IMR-90 (cell line): Measurements from ENCODE around the gene ACKR4. TPM values are rescaled to one million over a fixed set of nuclear protein-coding genes. Genes with fewer than 3 reads are reported as not detected.

Source experiments
- ATAC-seq: fragments of 200-7000 bp; cut with Tn5 transposase; 2 replicates; pipeline ENCODE4 v1.9.1; 2020; ENCODE audit warnings: low read depth, mild to moderate bottlenecking, moderate library complexity
- BruUV-seq: library from RNA; stranded (reverse); fragments of 400-500 nt; replicated peaks from 2 replicates; lab custom pipeline; 2021; lab: Mats Ljungman, UMichigan
- CTCF ChIA-PET: fragments of 300-600 bp; formaldehyde crosslinking; extraction: SDS; loops from one replicate; lab custom pipeline; 2021; ENCODE audit warnings: antibody characterized with exemption; lab: Yijun Ruan, JAX
- POLR2A ChIA-PET: fragments of 300-600 bp; sonication (Branson Sonifier 250); formaldehyde crosslinking; loops from one replicate; lab custom pipeline; 2022; ENCODE audit warnings: antibody characterized with exemption; ENCODE audit not compliant: unreplicated experiment; lab: Charles Lee
- DNase-seq: peaks from one replicate; pipeline ENCODE4 v3.0.0; 2013
- H2AFZ ChIP-seq: replicated peaks from 2 replicates; pipeline ENCODE3; 2013; ENCODE audit warnings: low read length, mild to moderate bottlenecking; ENCODE audit not compliant: poor library complexity
- H2AK5ac ChIP-seq: 2 replicates; pipeline ENCODE4 v1.6.1; 2013; ENCODE audit warnings: low read depth, low read length, inconsistent platforms
- H2AK9ac ChIP-seq: replicated peaks from 2 replicates; pipeline ENCODE3; 2013; ENCODE audit warnings: mild to moderate bottlenecking, low read depth, low read length, moderate library complexity; ENCODE audit not compliant: poor library complexity
- H2BK120ac ChIP-seq: 2 replicates; pipeline ENCODE4 v1.6.1; 2013; ENCODE audit warnings: low read depth, low read length, inconsistent platforms
- H2BK15ac ChIP-seq: 3 replicates; pipeline ENCODE4 v1.6.1; 2013; ENCODE audit warnings: low read depth, low read length, inconsistent platforms
- H2BK20ac ChIP-seq: 2 replicates; pipeline ENCODE4 v1.6.1; 2013; ENCODE audit warnings: low read depth, mild to moderate bottlenecking, inconsistent platforms, low read length, moderate library complexity
- H2BK5ac ChIP-seq: 2 replicates; pipeline ENCODE4 v1.6.1; 2013; ENCODE audit warnings: mild to moderate bottlenecking, low read depth, low read length, inconsistent platforms; ENCODE audit not compliant: poor library complexity, severe bottlenecking
- H3K14ac ChIP-seq: replicated peaks from 2 replicates; pipeline ENCODE4 v1.6.1; 2013; ENCODE audit warnings: low read depth, low read length, inconsistent platforms
- H3K18ac ChIP-seq: 2 replicates; pipeline ENCODE4 v1.6.1; 2013; ENCODE audit warnings: low read depth, low read length, control low read depth
- H3K23ac ChIP-seq: 2 replicates; pipeline ENCODE4 v1.6.1; 2013; ENCODE audit warnings: low read depth, low read length, inconsistent platforms
- H3K27ac ChIP-seq: 2 replicates; pipeline ENCODE4 v1.5.1; 2013; ENCODE audit warnings: mild to moderate bottlenecking, control low read depth, low read length; ENCODE audit not compliant: insufficient read depth
- H3K27me3 ChIP-seq: 2 replicates; pipeline ENCODE4 v1.6.1; 2013; ENCODE audit warnings: low read length; ENCODE audit not compliant: control insufficient read depth, insufficient read depth
- H3K36me3 ChIP-seq: 2 replicates; pipeline ENCODE4 v1.6.1; 2013; ENCODE audit warnings: low read length, mixed read lengths; ENCODE audit not compliant: control insufficient read depth, insufficient read depth
- H3K4ac ChIP-seq: 2 replicates; pipeline ENCODE4 v1.6.1; 2013; ENCODE audit warnings: low read depth, low read length, inconsistent platforms
- H3K4me1 ChIP-seq: 2 replicates; pipeline ENCODE4 v1.6.1; 2013; ENCODE audit warnings: low read length, mixed read lengths; ENCODE audit not compliant: control insufficient read depth, insufficient read depth
- H3K4me2 ChIP-seq: 2 replicates; pipeline ENCODE4 v1.6.1; 2013; ENCODE audit warnings: low read depth, mild to moderate bottlenecking, control low read depth, low read length, moderate library complexity
- H3K4me3 ChIP-seq: 2 replicates; pipeline ENCODE4 v1.5.1; 2013; ENCODE audit warnings: low read depth, mild to moderate bottlenecking, control low read depth, low read length, moderate library complexity; ENCODE audit not compliant: insufficient read depth
- H3K56ac ChIP-seq: 2 replicates; pipeline ENCODE4 v1.6.1; 2013; ENCODE audit warnings: low read length, inconsistent platforms; ENCODE audit not compliant: insufficient read depth; ENCODE audit errors: extremely low read depth
- H3K79me1 ChIP-seq, 2 experiments: 2 replicates each; pipeline ENCODE4 v1.6.1; 2013; ENCODE audit warnings: low read length in 2 of 2, inconsistent platforms in 1 of 2, low read depth in 1 of 2
- H3K9ac ChIP-seq: 2 replicates; pipeline ENCODE4 v1.6.1; 2013; ENCODE audit warnings: low read depth, low read length, control low read depth
- H3K9me1 ChIP-seq: 2 replicates; pipeline ENCODE4 v1.6.1; 2013; ENCODE audit warnings: low read length, inconsistent platforms; ENCODE audit not compliant: insufficient read depth
- H3K9me3 ChIP-seq: 2 replicates; pipeline ENCODE4 v1.6.1; 2013; ENCODE audit warnings: low read length; ENCODE audit not compliant: control insufficient read depth, insufficient read depth
- H4K20me1 ChIP-seq: 2 replicates; pipeline ENCODE4 v1.6.1; 2013; ENCODE audit warnings: low read length, inconsistent platforms; ENCODE audit not compliant: insufficient read depth
- H4K5ac ChIP-seq: 2 replicates; pipeline ENCODE4 v1.6.1; 2013; ENCODE audit warnings: mild to moderate bottlenecking, low read depth, low read length, control low read depth
- H4K8ac ChIP-seq, 2 experiments: 2 replicates each; pipeline ENCODE4 v1.6.1; 2013; ENCODE audit warnings: low read depth in 2 of 2, low read length in 2 of 2, control low read depth in 1 of 2, inconsistent platforms in 1 of 2
- H4K91ac ChIP-seq: 2 replicates; pipeline ENCODE4 v1.6.1; 2013; ENCODE audit warnings: low read depth, low read length, inconsistent platforms; ENCODE audit not compliant: insufficient read depth
- FOS ChIP-seq: fragments of 150-350 bp; IDR thresholded peaks from 2 replicates; pipeline ENCODE4 v1.6.1; 2016; ENCODE audit warnings: low read depth, low read length
- MAFK ChIP-seq: IDR thresholded peaks from 2 replicates; pipeline ENCODE4 v1.6.1; 2012; ENCODE audit warnings: low read depth, low read length, improper control_type of control experiment
- MXI1 ChIP-seq: IDR thresholded peaks from 2 replicates; pipeline ENCODE4 v1.6.1; 2012; ENCODE audit warnings: low read depth, mild to moderate bottlenecking, low read length, moderate library complexity, borderline replicate concordance
- POLR2A ChIP-seq: IDR thresholded peaks from 2 replicates; pipeline ENCODE4 v1.6.1; 2012; ENCODE audit warnings: mild to moderate bottlenecking, low read depth, low read length
- RCOR1 ChIP-seq: IDR thresholded peaks from 2 replicates; pipeline ENCODE4 v1.6.1; 2012; ENCODE audit warnings: mild to moderate bottlenecking, low read length, improper control_type of control experiment; ENCODE audit not compliant: insufficient replicate concordance
- USF2 ChIP-seq: fragments of 150-350 bp; IDR thresholded peaks from 2 replicates; pipeline ENCODE4 v1.6.1; 2017; ENCODE audit warnings: mild to moderate bottlenecking, antibody characterized with exemption, low read length, low read depth
- dilution Hi-C: fragments of 300-500 bp; cut with HindIII; formaldehyde crosslinking; loops from one replicate; pipeline ENCODE4 v1.14.3; 2018; ENCODE audit warnings: low sequenced_read_pairs; ENCODE audit not compliant: unreplicated experiment
- in situ Hi-C: fragments of 300-500 bp; cut with MboI; formaldehyde crosslinking; loops from 3 replicates; pipeline ENCODE4 v1.14.3; 2019; ENCODE audit warnings: low sequenced_read_pairs, inconsistent platforms, mixed read lengths
- intact Hi-C: fragments of 100-400 bp; cut with micrococcal nuclease; formaldehyde crosslinking; loops from 2 replicates; pipeline ENCODE4 v1.10.0; 2022
- polyA plus RNA-seq, 3 experiments: library from polyadenylated mRNA; depleted of rRNA; stranded (reverse); fragments of >200 nt; gene quantifications; 2 replicates each; pipeline ENCODE4 v1.2.3, GENCODE V29; 2012; ENCODE audit warnings: low replicate concordance in 1 of 3
- total RNA-seq: library from RNA; depleted of rRNA; stranded (reverse); fragments of >200 nt; gene quantifications from 2 replicates; pipeline ENCODE4 v1.2.3, GENCODE V29; 2012
- TF ChIP-seq, protein P1 (sequence below): fragments of 150-350 bp; IDR thresholded peaks from 2 replicates; pipeline ENCODE4 v1.6.1; 2016; ENCODE audit warnings: low read depth, mild to moderate bottlenecking, low read length, moderate library complexity, borderline replicate concordance
- TF ChIP-seq, protein P2 (sequence below): conservative IDR thresholded peaks from 2 replicates; pipeline ENCODE4 v1.5.1; 2012; ENCODE audit warnings: mild to moderate bottlenecking, low read depth, low read length, improper control_type of control experiment

ACKR4 gene
- total and polyA plus RNA-seq, 2 of the 4 experiments (the other 2 are of a cell fraction): 0.18 TPM; not detected in 1

DNA sequence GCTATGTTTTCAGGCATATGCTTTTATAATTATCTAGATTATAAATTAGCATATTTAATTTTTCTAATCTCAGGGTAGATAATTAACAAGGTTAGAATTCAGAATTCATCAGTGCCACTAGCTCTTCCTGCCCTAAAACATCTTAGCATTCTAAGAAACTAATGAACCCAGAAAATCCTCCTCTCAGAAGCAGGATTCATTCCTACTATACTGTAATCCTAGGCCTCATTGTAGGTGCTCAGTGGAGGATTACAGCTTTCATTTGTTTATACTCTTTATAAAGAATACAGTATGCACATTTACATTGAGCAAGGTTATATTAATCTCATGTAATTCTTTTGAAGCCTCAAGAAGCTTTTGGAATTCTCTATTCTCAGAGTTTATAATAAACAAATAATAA, 41.6 kb downstream of the ACKR4 start:
- no peak overlapping the region for H3K4me3 ChIP-seq
- no peak overlapping the region for H3K14ac ChIP-seq
- peak overlapping the region; percentile 8; the same call in 1 of the 2 replicates for H3K23ac ChIP-seq
- no peak for DNase-seq
- H2BK5ac ChIP-seq: peak overlapping the region; percentile 95
- in situ Hi-C loops: loop anchor here (25.0 kb wide), 1 partner anchor 376 kb away; no protein-coding TSS in a partner anchor
- no peaks in the 10 kb centered on the region for H3K27me3 ChIP-seq
- peaks cover 0 to 10% of the 10 kb centered on the region in 2 experiments; a peak in 1 of 4 replicates for H3K79me1 ChIP-seq
- POLR2A ChIA-PET: interaction anchor here (0.6 kb wide), 1 partner anchor 218 kb away, joined by 3 read pairs; no protein-coding TSS in a partner anchor
- H4K91ac ChIP-seq: no peak overlapping the region
- no peak overlapping the region for H2AK5ac ChIP-seq
- no peak overlapping the region for H2AFZ ChIP-seq
- H3K36me3 ChIP-seq: peaks cover 3% of the 10 kb centered on the region; the same call in 1 of the 2 replicates
- H4K8ac ChIP-seq: peak overlapping the region in 1 of 2 experiments; percentile 32; a peak in 2 of 4 replicates
- H3K9me3 ChIP-seq: no peaks in the 10 kb centered on the region
- no TSS peak for BruUV-seq
- H2BK15ac ChIP-seq: peak overlapping the region; percentile 77; the same call in 2 of the 3 replicates
- peak overlapping the region; percentile 86; the same call in 1 of the 2 replicates for H3K18ac ChIP-seq
- H3K27ac ChIP-seq: peak overlapping the region; percentile 7; the same call in 1 of the 2 replicates
- no peaks in the 10 kb centered on the region for H4K20me1 ChIP-seq
- intact Hi-C loops: no loop called here
- peak; percentile 36; the same call in 1 of the 2 replicates for ATAC-seq
- H3K4ac ChIP-seq: 0 out of 2 replicates have a peak overlapping the region, but pooled peaks have one; percentile 3
- no peaks in the 10 kb centered on the region; the same call in 1 of the 2 replicates for H3K9me1 ChIP-seq
- no peak overlapping the region for H2AK9ac ChIP-seq
- H2BK120ac ChIP-seq: peak overlapping the region; percentile 51
- CTCF ChIA-PET: interaction anchor here (0.8 to 1.7 kb wide), 2 partner anchors 96 to 103 kb away, joined by 3 to 18 read pairs; no protein-coding TSS in a partner anchor
- H3K4me2 ChIP-seq: no peak overlapping the region
- peak overlapping the region; percentile 75; the same call in 1 of the 2 replicates for H2BK20ac ChIP-seq
- H3K4me1 ChIP-seq: peaks cover 9% of the 10 kb centered on the region
- dilution Hi-C loops: loop anchor here (25.0 kb wide), 1 partner anchor 101 kb away; no protein-coding TSS in a partner anchor
- TF ChIP-seq, protein P1, sequence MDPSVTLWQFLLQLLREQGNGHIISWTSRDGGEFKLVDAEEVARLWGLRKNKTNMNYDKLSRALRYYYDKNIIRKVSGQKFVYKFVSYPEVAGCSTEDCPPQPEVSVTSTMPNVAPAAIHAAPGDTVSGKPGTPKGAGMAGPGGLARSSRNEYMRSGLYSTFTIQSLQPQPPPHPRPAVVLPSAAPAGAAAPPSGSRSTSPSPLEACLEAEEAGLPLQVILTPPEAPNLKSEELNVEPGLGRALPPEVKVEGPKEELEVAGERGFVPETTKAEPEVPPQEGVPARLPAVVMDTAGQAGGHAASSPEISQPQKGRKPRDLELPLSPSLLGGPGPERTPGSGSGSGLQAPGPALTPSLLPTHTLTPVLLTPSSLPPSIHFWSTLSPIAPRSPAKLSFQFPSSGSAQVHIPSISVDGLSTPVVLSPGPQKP: no peak
- no peak for TF ChIP-seq MAFK
- TF ChIP-seq FOS: no peak
- TF ChIP-seq USF2: no peak
- TF ChIP-seq RCOR1: no peak
- no peak for TF ChIP-seq MXI1
- TF ChIP-seq POLR2A: no peak
- TF ChIP-seq, protein P2, sequence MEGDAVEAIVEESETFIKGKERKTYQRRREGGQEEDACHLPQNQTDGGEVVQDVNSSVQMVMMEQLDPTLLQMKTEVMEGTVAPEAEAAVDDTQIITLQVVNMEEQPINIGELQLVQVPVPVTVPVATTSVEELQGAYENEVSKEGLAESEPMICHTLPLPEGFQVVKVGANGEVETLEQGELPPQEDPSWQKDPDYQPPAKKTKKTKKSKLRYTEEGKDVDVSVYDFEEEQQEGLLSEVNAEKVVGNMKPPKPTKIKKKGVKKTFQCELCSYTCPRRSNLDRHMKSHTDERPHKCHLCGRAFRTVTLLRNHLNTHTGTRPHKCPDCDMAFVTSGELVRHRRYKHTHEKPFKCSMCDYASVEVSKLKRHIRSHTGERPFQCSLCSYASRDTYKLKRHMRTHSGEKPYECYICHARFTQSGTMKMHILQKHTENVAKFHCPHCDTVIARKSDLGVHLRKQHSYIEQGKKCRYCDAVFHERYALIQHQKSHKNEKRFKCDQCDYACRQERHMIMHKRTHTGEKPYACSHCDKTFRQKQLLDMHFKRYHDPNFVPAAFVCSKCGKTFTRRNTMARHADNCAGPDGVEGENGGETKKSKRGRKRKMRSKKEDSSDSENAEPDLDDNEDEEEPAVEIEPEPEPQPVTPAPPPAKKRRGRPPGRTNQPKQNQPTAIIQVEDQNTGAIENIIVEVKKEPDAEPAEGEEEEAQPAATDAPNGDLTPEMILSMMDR: no peak
- no peak overlapping the region for H3K9ac ChIP-seq
- H3K56ac ChIP-seq: peak overlapping the region; percentile 26
- H4K5ac ChIP-seq: no peak overlapping the region
